ENCODE results near the gene ARHGAP23.
"Not testable (repeated sequence)": the region's sequence is repeated elsewhere in the genome, so short reads cannot be mapped to it uniquely, and the experiment has no call there.

The ARHGAP23 gene

GRCh38 chr17:38421171-38421841 lies 7.0 kb upstream of the ARHGAP23 start:
- no peak for DNase-seq

DNA sequence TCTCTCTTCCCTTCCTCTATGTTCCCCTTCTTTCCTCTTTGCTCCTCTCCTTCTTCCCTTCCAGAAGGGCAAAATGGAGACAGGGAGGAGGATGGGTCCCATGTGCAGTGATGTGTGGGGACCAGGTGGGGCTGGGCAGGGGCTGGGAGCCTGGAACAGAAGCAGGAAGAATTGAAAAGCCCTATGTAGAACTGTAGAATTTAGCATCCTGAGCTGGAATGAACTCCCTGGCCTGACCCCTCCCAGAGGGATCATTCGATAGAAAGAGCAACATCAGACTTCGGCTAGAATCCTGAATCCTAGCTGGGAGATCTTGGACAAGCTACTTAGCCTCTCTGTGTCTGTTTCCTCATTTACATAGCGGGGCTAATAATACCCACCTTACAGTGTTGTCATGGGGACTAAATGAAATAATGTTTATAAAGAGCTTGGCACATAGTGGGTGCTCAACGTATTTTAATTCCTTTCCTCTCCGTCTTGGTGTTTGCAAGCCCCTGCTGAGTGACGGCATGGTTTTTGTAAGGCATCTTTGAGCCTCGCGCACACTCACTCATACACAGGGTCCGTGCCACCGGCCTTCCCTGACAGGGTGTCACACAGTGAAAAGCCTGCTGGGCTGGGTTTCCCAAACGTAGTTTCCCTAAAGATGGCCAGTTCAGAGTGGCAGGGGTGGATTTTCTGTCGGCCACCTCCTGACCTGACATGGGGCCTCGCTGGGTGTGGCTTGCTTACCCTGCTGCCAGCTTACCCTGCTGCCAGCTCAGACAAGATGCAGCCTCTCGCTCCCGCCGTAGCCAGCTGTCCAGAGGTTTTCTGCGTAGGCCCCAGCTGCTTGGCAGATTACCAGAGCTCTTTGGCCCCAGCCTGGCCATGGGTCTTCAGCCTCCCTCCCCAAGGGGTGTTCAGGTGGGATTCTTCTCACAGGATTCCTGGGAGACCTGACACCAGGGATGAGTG lies 6.1 kb upstream of the ARHGAP23 start:
- DNase-seq = no peak

DNA sequence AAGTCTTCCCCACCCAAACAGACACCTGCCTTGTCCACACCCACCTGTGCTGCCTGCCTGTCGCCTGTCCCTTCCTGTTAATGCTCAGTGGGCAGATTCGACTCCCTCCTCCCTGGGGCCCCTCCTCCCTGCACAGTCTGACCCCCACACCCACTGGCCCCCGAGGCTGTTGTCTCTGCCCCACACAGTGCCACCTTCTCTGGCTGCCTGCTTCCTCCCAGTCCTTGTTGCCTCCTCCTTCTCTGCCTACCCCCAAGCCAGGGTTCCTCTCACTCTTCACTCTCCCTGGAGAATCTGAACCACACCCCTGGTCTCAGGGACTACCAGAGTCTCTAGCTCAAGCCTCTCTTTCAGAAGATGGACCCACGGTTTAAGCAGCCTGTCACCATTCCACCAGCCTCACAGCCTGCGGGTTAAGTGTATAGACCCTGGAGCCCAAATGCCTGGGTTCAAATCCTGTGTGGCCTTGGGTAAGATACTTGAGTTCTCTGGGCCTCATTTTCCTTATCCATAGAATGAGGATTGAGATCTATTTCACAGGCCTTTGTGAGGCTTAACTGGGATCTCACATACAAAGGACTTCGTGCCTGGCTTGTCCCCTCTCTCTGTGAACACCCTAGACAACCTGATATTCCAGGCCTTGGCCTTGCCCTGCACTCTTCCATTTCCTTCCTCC lies 3.8 kb upstream of the ARHGAP23 start:
- no peak for DNase-seq

- no peak for DNase-seq
Observed at GRCh38 chr17:38425031-38425430, 3.2 kb upstream of the ARHGAP23 start.

DNA sequence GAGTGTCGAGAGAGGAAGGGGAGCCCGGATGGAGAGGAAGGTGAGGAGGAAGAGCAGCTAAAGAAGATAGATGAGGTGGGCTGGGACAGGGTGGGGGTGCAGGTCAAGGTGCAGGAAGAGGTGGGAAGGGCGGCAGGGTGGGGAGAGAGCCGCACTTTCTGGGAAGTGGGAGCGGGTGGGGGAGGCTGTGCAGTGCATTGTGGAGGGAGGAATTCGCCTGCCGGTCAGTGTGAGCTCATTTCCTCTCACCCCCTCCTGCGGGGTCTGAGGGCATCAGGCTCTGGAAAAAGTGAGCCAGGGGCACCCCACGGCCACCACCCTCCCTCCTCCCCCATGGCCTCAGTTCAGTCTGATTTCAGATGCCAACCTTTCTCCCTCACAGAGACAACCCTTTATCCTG lies 2.5 kb upstream of the ARHGAP23 start:
- no peak for DNase-seq

DNA sequence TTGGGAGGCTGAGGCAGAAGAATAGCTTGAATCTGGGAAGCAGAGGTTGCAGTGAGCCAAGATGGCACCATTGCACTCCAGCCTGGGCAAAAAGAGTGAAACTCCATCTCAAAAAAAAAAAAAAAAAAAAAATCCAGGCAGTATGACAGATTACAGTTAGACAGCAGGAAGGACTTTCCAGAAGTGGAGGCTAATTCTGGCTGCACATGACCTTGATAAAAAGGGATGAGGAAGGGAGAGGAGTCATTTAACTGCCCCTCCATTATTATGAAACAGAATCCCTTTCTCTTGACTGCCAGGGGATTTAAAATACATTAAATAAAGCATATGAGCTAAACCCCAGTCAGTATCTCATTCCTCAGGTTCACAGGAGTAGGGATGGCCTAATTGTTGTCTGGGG lies 1.8 kb upstream of the ARHGAP23 start:
- no peak for DNase-seq

GRCh38 chr17:38427160-38427949 lies 909 bp upstream of the ARHGAP23 start:
- no peak for DNase-seq

DNA sequence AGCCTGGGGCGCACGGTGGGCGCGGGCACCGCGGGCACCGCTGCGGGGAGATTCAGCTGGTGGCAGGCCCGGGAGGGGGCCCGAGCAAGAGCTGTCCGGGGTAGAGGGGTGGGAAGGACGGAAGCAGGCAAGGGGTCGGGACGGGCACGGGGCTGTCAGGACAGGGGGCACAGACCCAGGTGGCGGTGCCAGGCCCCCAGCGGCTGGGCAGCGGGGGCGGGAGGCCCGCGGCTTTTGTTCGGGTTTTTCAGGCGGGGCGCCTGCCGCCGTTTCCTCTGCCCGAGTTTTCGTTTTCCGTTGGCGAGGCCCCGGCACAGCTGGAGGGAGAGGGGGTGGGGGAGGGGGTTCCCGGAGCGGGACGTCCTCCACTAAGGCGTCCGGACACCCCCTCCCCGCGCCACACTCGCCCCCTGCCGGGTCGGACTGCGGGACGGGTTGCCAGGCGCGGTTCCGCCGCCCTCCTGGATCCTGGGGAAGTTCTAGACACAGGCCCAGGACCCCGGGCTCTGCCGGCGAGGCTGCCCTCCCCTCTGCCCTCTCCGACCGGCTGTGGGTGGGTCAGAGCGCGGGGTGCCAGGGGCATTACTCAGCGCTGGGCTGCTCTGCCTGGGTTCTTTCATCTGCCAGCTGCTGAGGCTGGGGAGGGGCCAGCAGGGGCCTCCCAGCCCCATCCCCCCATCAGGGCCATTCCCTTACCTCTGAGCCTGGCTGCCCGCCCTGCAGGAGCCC lies 543 bp downstream of the ARHGAP23 start:
- no peak for DNase-seq

- no peak for DNase-seq
Observed at GRCh38 chr17:38429476-38430100, 1.3 kb downstream of the ARHGAP23 start.

DNA sequence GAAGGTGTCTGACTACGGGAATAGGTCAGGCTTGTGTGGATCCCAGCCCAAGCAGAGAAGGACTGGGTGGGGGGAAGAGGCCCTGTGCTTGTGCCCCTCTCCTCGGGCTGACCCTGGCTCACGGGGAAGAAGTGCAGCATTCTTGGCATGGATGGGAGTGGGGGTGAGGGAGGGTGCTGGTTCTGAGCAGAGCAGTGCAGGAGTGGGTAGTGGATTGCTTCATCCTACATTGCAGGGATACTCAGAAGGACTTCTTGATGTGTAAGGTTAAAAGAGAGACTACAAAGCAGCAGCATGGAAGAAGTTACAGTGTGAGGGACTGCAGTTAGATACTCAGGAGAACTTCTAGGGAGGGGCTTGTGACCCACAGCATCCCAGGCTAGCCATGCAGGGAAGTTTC lies 2.1 kb downstream of the ARHGAP23 start:
- no peak for DNase-seq

- DNase-seq = no peak
Observed at GRCh38 chr17:38430822-38431221, 2.6 kb downstream of the ARHGAP23 start.

GRCh38 chr17:38431346-38432145 lies 3.3 kb downstream of the ARHGAP23 start:
- no peak for DNase-seq

DNA sequence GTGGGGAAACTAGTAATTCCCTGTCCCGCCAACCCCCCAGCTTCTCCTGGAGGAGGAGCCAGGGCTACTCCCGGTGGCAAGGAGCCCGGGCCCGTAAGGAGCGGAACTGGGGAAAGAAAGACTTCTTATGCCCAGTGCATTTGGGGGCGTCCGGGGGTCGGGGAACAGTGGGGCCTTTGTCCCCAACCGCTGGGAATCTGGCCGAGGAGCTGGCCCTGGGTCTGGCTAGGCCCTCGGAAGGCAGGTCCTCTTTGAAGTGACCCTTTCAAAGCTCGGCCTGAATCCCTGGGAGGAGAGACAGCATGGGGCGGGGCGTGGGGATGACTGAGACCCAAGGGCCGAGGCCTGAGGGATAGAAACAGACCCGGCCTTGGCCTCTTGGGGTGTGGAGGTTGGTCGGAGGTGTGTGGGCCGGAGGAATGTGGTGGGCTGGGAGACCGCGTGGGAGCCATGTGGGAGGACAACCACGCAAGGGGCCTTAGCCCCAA lies 6.0 kb downstream of the ARHGAP23 start:
- no peak for DNase-seq

- DNase-seq = no peak
Observed at GRCh38 chr17:38435795-38436194, 7.5 kb downstream of the ARHGAP23 start.

DNA sequence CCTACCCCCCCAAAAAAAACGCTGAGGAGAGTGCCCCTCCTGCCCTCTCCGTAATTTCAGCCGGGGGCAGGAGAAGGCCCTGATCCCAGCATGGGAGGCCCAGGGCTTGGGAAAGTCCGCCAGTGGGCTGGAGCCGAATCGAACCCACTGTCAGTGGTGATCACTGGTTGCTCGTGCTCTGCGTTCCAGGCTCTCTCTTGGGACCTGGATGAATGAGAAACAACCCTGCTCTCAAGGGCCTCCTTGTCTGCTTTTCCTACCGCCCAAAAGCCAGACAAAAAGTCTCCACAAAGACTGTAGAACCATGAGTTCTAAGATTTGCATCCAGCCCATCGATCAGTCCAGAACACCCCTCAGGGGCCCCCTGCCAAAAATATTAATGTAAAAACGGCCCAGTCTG lies 8.1 kb downstream of the ARHGAP23 start:
- DNase-seq = no peak

- DNase-seq = not testable (repeated sequence)
Observed at GRCh38 chr17:38437313-38437712, 9.0 kb downstream of the ARHGAP23 start.

- no peak for DNase-seq
Observed at GRCh38 chr17:38439436-38439835, 11.2 kb downstream of the ARHGAP23 start.

DNA sequence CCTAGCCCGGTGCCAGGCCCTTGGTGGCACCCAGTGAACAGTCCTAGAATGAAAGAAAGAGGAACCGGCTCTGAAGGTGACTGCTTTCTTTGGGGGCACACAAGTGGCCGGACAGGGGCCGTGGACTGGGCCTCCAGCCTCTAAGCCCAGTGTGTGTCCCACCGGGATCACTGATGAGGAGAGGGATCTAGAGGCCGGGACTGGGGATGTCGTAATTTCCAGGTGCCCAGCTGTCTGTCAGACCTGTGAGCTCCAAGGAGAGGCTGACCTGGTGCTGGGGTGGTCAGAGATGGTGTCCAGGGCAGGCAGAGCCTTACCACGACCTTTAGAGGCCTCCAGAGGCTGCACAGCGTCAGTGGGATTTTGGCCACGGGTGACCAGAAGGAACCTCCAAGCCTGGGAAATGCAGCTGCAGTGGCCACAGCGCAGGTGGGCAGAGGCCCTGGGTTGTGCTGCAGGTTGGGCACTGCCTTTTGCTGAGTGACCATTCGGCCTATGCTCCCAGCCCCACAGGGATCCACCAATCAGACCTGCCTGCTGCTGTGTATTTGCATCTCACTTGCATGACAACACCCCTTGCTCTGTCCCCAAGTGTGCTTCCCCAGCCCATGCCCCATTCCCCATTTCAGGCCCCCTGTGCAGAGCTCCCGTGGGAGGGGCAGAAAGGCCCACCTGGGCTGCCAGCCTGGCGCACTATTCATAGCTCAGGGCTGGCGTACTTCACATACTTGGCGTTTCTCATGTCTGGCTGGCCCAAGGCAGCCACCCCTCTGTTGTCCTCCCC lies 12.5 kb downstream of the ARHGAP23 start:
- no peak for DNase-seq

DNA sequence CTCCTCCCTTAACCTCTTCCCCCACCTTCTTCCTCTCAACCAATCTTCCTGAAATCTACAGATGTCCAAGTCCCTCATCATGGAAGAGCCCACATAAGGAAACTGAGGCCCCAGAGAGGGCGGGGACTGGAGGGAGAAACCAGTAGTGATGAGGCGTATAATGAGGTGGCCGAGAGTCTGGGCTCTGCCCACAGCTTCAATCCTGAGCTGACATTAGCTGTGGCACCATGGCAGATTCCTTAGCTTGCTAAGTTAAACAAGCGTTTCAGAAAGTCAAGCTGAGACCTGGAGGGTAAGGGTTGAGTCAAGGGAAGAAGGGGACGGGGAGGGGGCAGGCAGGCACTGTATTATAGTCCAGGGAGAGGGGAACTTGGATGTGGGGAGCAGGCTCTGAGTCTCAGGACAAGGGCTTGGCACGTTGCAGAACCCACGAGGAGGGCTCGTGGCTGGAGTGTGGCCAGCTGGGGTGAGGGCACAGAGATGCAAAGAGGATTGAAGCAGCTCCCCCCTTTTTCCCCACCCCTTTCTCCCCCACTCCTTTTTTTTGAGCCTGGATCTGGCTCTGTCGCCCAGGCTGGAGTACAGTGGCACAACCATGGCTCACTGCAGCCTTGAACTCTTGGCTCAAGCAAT lies 13.3 kb downstream of the ARHGAP23 start:
- DNase-seq = no peak

Measured in NK-92 treated with Interleukin-12 subunit alpha and Interleukin-12 subunit beta, amount 100 ng/mL, for 24 hours (cell line).